Sigmoid colon (tissue), 7 donors: Measurements from ENCODE around the gene SHKBP1. TPM values are rescaled to one million over a fixed set of nuclear protein-coding genes. Genes with fewer than 3 reads are reported as not detected.
A peak's percentile ranks its signal among the peaks of the same experiment; 100 is the strongest.

Experiments used
- DNase-seq: peaks from one replicate; pipeline ENCODE4 v3.0.0-alpha.2; 2019
- H3K27ac ChIP-seq, 4 donors: fragments of 200-600 bp; sonication (generic); one replicate each; pipeline ENCODE4 v1.5.1; 2016 to 2019; ENCODE audit warnings: mild to moderate bottlenecking in 1 of 4
- H3K27me3 ChIP-seq, 3 donors: fragments of 200-600 bp; sonication (generic); one replicate each; pipeline ENCODE4 v1.5.1; 2019; ENCODE audit warnings: mild to moderate bottlenecking in 1 of 3
- H3K36me3 ChIP-seq, 4 donors: fragments of 200-600 bp; sonication (generic); one replicate each; pipeline ENCODE4 v1.5.1; 2016 to 2019
- H3K4me1 ChIP-seq, 4 donors: fragments of 200-600 bp; sonication (generic); one replicate each; pipeline ENCODE4 v1.5.1; 2017 to 2019
- H3K4me3 ChIP-seq, 4 donors: fragments of 200-600 bp; sonication (generic); one replicate each; pipeline ENCODE4 v1.5.1; 2017 to 2019; ENCODE audit warnings: mild to moderate bottlenecking in 2 of 4, moderate library complexity in 1 of 4
- H3K9me3 ChIP-seq, 4 donors: fragments of 200-600 bp in 3 of 4; sonication (generic) in 3 of 4; one replicate each; pipeline versions ENCODE4 v1.5.1 to v1.6.1; 2013 to 2019
- EP300 ChIP-seq, 4 donors: sonication (generic); formaldehyde crosslinking; IDR thresholded peaks; one replicate each; pipeline ENCODE4 v1.6.1; 2017; ENCODE audit warnings: antibody characterized with exemption in 4 of 4
- POLR2A ChIP-seq, 2 donors: fragments of 450-650 bp; IDR thresholded peaks; one replicate each; pipeline ENCODE4 v1.6.1; 2016; ENCODE audit warnings: antibody characterized with exemption in 2 of 2, mild to moderate bottlenecking in 2 of 2, moderate library complexity in 2 of 2
- POLR2AphosphoS5 ChIP-seq, 4 donors: sonication (generic); formaldehyde crosslinking; IDR thresholded peaks; one replicate each; pipeline ENCODE4 v1.6.1; 2017; ENCODE audit warnings: antibody characterized with exemption in 4 of 4
- WGBS, 2 donors: extraction: QIAGEN DNeasy Blood & Tissue Kit; methylation state at CpG; one replicate each; pipeline ENCODE4 v1.1.7; 2013; 5-methylcytosine and 5-hydroxymethylcytosine counted together
- intact Hi-C: fragments of 100-400 bp; cut with DNase I; formaldehyde crosslinking; loops from one replicate; pipeline ENCODE4 v1.15.1; 2023
- polyA plus RNA-seq, 3 donors: library from polyadenylated mRNA; stranded (reverse); fragments of 200-250 nt; gene quantifications; one replicate each; pipeline ENCODE4 v1.2.3, GENCODE V29; 2013
- total RNA-seq, 4 donors: library from RNA; depleted of rRNA; stranded (reverse); fragments of >200 nt; gene quantifications; one replicate each; pipeline ENCODE4 v1.1.0, GENCODE V29; 2016
- TF ChIP-seq, protein P1 (sequence below), 4 experiments: fragments of 450-650 bp in 3 of 4; fragments of 200-600 bp in 1 of 4; IDR thresholded peaks; one replicate each; pipeline ENCODE4 v1.5.1; 2016 to 2019; ENCODE audit warnings: antibody characterized with exemption in 4 of 4, mild to moderate bottlenecking in 3 of 4, moderate library complexity in 2 of 4
- donor health status: healthy with polysubstance abuse.
- donor health status: Bipolar disorder and iron deficiency.
- donor health status: healthy.

SHKBP1 gene
- total and polyA plus RNA-seq, 7 donors, result 15.9 to 81.0 (median 36.3) TPM

DNA sequence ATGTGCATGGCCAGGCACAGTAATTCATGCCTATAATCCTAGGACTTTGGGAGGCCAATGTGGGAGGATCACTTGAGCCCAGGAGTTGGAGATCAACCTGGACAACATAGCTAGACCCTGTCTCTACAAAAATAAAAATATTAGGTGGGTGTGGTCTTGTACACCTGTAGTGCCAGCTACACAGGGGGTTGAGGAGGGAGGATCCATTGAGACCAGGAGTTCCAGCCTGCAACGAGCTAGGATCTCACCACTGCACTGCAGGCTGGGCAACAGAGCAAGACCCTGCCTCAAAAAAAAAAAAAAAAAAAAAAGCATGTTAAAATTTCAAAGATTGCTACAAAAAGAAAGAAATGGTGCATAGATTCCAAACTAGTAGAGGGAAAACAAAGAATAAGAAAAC lies 61.7 kb downstream of the SHKBP1 start:
- intact Hi-C loops, result loop anchor here (5.0 kb wide), 1 partner anchor 36 kb away; the partner anchor contains the start of gene LTBP4
- DNase-seq, result no peak
- no peaks in the 10 kb centered on the region for H3K36me3 ChIP-seq
- H3K9me3 ChIP-seq, result no peaks in the 10 kb centered on the region
- no peaks in the 10 kb centered on the region for H3K27me3 ChIP-seq
- H3K4me1 ChIP-seq, result peaks cover 0 to 24% (median 15%) of the 10 kb centered on the region in 4 donors
- H3K4me3 ChIP-seq, result no peak overlapping the region
- WGBS, 2 donors, result 36 to 79% methylated on average over 1 of the region's 1 CpG
- TF ChIP-seq POLR2AphosphoS5 (IDR thresholded peaks at IDR 0.05), result no peak
- TF ChIP-seq EP300 (IDR thresholded peaks at IDR 0.05), result no peak
- no peak for TF ChIP-seq POLR2A (IDR thresholded peaks at IDR 0.05)
- H3K27ac ChIP-seq, result no peak overlapping the region

DNA sequence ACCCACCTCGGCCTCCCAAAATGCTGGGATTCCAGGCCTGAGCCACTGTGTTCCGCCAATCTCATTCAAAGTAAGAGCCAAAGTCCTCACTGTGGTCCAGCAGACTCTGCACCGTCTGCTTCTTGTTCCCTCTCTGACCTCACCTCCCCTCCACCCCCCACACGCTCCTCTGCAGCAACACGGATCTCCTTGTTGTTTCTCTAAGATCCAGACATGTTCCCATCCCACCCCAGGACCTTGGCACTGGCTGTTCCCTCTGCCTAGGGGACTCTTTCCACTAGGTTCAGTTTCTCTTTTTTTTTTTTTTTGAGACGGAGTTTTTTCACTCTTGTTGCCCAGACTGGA lies 62.9 kb downstream of the SHKBP1 start:
- TF ChIP-seq EP300 (IDR thresholded peaks at IDR 0.05) (no peak), POLR2A (IDR thresholded peaks at IDR 0.05) (no peak), POLR2AphosphoS5 (IDR thresholded peaks at IDR 0.05) (no peak)
- TF ChIP-seq, protein P1, sequence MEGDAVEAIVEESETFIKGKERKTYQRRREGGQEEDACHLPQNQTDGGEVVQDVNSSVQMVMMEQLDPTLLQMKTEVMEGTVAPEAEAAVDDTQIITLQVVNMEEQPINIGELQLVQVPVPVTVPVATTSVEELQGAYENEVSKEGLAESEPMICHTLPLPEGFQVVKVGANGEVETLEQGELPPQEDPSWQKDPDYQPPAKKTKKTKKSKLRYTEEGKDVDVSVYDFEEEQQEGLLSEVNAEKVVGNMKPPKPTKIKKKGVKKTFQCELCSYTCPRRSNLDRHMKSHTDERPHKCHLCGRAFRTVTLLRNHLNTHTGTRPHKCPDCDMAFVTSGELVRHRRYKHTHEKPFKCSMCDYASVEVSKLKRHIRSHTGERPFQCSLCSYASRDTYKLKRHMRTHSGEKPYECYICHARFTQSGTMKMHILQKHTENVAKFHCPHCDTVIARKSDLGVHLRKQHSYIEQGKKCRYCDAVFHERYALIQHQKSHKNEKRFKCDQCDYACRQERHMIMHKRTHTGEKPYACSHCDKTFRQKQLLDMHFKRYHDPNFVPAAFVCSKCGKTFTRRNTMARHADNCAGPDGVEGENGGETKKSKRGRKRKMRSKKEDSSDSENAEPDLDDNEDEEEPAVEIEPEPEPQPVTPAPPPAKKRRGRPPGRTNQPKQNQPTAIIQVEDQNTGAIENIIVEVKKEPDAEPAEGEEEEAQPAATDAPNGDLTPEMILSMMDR (IDR thresholded peaks at IDR 0.05), result no peak
- intact Hi-C loops, result loop anchor here (5.0 kb wide), 1 partner anchor 37 kb away; the partner anchor contains the start of gene LTBP4
- no peak for DNase-seq
- Histone ChIP-seq H3K4me1 (peaks cover 0 to 16% (median 10%) of the 10 kb centered on the region in 4 donors), H3K27ac (peak overlapping the region in 1 of 4 donors; percentile 46), H3K36me3 (no peaks in the 10 kb centered on the region), H3K9me3 (no peaks in the 10 kb centered on the region), H3K4me3 (no peak overlapping the region), H3K27me3 (no peaks in the 10 kb centered on the region)
- WGBS, 2 donors, result 79 to 82% methylated on average over 6 of the region's 6 CpGs

DNA sequence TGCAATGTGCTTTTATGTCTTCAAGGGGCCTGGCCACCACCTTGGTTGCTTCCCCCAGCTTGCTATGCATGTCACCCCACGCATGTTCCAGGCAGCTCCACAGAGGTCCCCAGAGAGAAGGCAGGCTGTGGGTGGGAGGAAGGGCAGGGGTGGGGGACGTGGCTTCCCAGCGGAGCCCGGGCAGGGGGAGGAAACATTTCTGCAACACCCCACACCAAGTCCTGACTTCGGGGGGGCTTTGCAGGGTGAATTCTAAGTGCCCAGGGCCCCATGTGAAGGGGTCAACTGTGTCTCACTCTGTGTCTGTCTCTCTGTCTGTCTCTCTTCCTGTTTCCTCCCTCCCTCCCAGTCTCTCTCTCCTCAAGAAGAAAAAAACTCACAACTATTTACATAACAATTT lies 64.1 kb downstream of the SHKBP1 start:
- no peak overlapping the region for H3K4me3 ChIP-seq
- no peaks in the 10 kb centered on the region for H3K36me3 ChIP-seq
- intact Hi-C loops, result no loop called here
- peaks cover 0 to 23% (median 17%) of the 10 kb centered on the region in 4 donors for H3K4me1 ChIP-seq
- 36 to 51% methylated on average over 5 of the region's 5 CpGs for WGBS, 2 donors
- peak; percentile 71 for DNase-seq
- H3K27ac ChIP-seq, result peak overlapping the region; percentile 46 to 70 (median 56)
- H3K27me3 ChIP-seq, result no peaks in the 10 kb centered on the region
- TF ChIP-seq POLR2AphosphoS5 (IDR thresholded peaks at IDR 0.05) (no peak), EP300 (IDR thresholded peaks at IDR 0.05) (no peak), POLR2A (IDR thresholded peaks at IDR 0.05) (no peak)
- TF ChIP-seq, protein P1 (IDR thresholded peaks at IDR 0.05), result no peak
- no peaks in the 10 kb centered on the region for H3K9me3 ChIP-seq

Other genes with a start within 250 kb of the SHKBP1 start
- 10 to 100 TPM in 3 of 4 donors, 1 to 10 TPM in 1; 8.9 to 12.8 (median 11.5) TPM for gene C19orf47, start 228.5 kb upstream of the SHKBP1 start, total RNA-seq
- gene C19orf47, start 228.5 kb upstream of the SHKBP1 start, polyA plus RNA-seq, result 10 to 100 TPM in 1 of 3 donors, 1 to 10 TPM in 2; 7.9 to 16.7 (median 8.4) TPM
- 100 to 1,000 TPM; 164 to 270 (median 230) TPM for gene PLD3, start 228.2 kb upstream of the SHKBP1 start, total RNA-seq
- 100 to 1,000 TPM in 2 of 3 donors, 10 to 100 TPM in 1; 48.0 to 121 (median 118) TPM for gene PLD3, start 228.2 kb upstream of the SHKBP1 start, polyA plus RNA-seq
- under 1 TPM in 2 of 4 donors, not detected in 2; 0.14 to 0.36 TPM for gene HIPK4, start 186.7 kb upstream of the SHKBP1 start, total RNA-seq
- gene HIPK4, start 186.7 kb upstream of the SHKBP1 start, polyA plus RNA-seq, result under 1 TPM in 1 of 3 donors, not detected in 2; 0.06 TPM
- 1 to 10 TPM; 3.5 to 8.6 (median 5.0) TPM for gene PRX, start 163.5 kb upstream of the SHKBP1 start, total RNA-seq
- gene PRX, start 163.5 kb upstream of the SHKBP1 start, polyA plus RNA-seq, result 1 to 10 TPM in 2 of 3 donors, under 1 TPM in 1; 0.69 to 2.0 (median 1.8) TPM
- 10 to 100 TPM; 10.2 to 29.2 (median 15.7) TPM for gene SERTAD1, start 150.9 kb upstream of the SHKBP1 start, total RNA-seq
- 10 to 100 TPM; 14.4 to 44.4 (median 24.0) TPM for gene SERTAD1, start 150.9 kb upstream of the SHKBP1 start, polyA plus RNA-seq
- 10 to 100 TPM; 15.5 to 34.2 (median 26.0) TPM for gene SERTAD3, start 132.5 kb upstream of the SHKBP1 start, total RNA-seq
- 10 to 100 TPM; 28.9 to 60.7 (median 30.4) TPM for gene SERTAD3, start 132.5 kb upstream of the SHKBP1 start, polyA plus RNA-seq
- gene BLVRB, start 111.1 kb upstream of the SHKBP1 start, total RNA-seq, result 100 to 1,000 TPM; 115 to 232 (median 210) TPM
- 100 to 1,000 TPM; 139 to 224 (median 196) TPM for gene BLVRB, start 111.1 kb upstream of the SHKBP1 start, polyA plus RNA-seq
- 1 to 10 TPM in 3 of 4 donors, under 1 TPM in 1; 0.99 to 5.0 (median 2.7) TPM for gene SPTBN4, start 109.9 kb upstream of the SHKBP1 start, total RNA-seq
- 1 to 10 TPM in 1 of 3 donors, under 1 TPM in 1, not detected in 1; 0.23 to 1.3 TPM for gene SPTBN4, start 109.9 kb upstream of the SHKBP1 start, polyA plus RNA-seq
- 100 to 1,000 TPM; 107 to 206 (median 176) TPM for gene LTBP4, start 24.5 kb downstream of the SHKBP1 start, total RNA-seq
- 100 to 1,000 TPM in 1 of 3 donors, 10 to 100 TPM in 2; 31.9 to 118 (median 41.4) TPM for gene LTBP4, start 24.5 kb downstream of the SHKBP1 start, polyA plus RNA-seq
- gene NUMBL, start 113.8 kb downstream of the SHKBP1 start, total RNA-seq, result 10 to 100 TPM; 21.9 to 38.2 (median 25.0) TPM
- gene NUMBL, start 113.8 kb downstream of the SHKBP1 start, polyA plus RNA-seq, result 10 to 100 TPM in 1 of 3 donors, 1 to 10 TPM in 2; 3.0 to 13.7 (median 9.6) TPM
- gene COQ8B, start 140.0 kb downstream of the SHKBP1 start, total RNA-seq, result 10 to 100 TPM; 33.2 to 59.3 (median 39.2) TPM
- gene COQ8B, start 140.0 kb downstream of the SHKBP1 start, polyA plus RNA-seq, result 10 to 100 TPM; 24.7 to 54.4 (median 27.0) TPM
- gene ITPKC, start 140.2 kb downstream of the SHKBP1 start, total RNA-seq, result 10 to 100 TPM; 17.7 to 39.6 (median 23.1) TPM
- 10 to 100 TPM; 17.4 to 27.0 (median 25.9) TPM for gene ITPKC, start 140.2 kb downstream of the SHKBP1 start, polyA plus RNA-seq
- gene ACTMAP, start 173.6 kb downstream of the SHKBP1 start, total RNA-seq, result 1 to 10 TPM; 1.8 to 5.3 (median 3.0) TPM
- 10 to 100 TPM in 1 of 3 donors, 1 to 10 TPM in 2; 6.0 to 11.0 (median 6.6) TPM for gene ACTMAP, start 173.6 kb downstream of the SHKBP1 start, polyA plus RNA-seq
- gene SNRPA, start 174.3 kb downstream of the SHKBP1 start, total RNA-seq, result 10 to 100 TPM; 43.2 to 60.1 (median 54.0) TPM
- 10 to 100 TPM; 19.2 to 76.1 (median 37.2) TPM for gene SNRPA, start 174.3 kb downstream of the SHKBP1 start, polyA plus RNA-seq
- gene MIA, start 198.6 kb downstream of the SHKBP1 start, total RNA-seq, result 10 to 100 TPM in 3 of 4 donors, 1 to 10 TPM in 1; 9.1 to 19.1 (median 15.7) TPM
- 10 to 100 TPM in 1 of 3 donors, 1 to 10 TPM in 1, not detected in 1; 2.1 to 11.3 TPM for gene MIA, start 198.6 kb downstream of the SHKBP1 start, polyA plus RNA-seq
- gene RAB4B, start 201.4 kb downstream of the SHKBP1 start, total RNA-seq, result 10 to 100 TPM; 15.6 to 21.3 (median 19.2) TPM
- gene RAB4B, start 201.4 kb downstream of the SHKBP1 start, polyA plus RNA-seq, result 10 to 100 TPM; 39.0 to 76.5 (median 58.3) TPM
- 100 to 1,000 TPM in 1 of 4 donors, 10 to 100 TPM in 3; 60.9 to 106 (median 87.6) TPM for gene EGLN2, start 222.3 kb downstream of the SHKBP1 start, total RNA-seq
- gene EGLN2, start 222.3 kb downstream of the SHKBP1 start, polyA plus RNA-seq, result 100 to 1,000 TPM in 2 of 3 donors, 10 to 100 TPM in 1; 88.9 to 105 (median 101) TPM